Measurements from ENCODE around the gene ATP6V1B1.

- TF ChIP-seq CTCF (conservative IDR thresholded peaks at IDR 0.05; ENCODE audit: low read depth, low read length): no peak
- no peak for TF ChIP-seq EZH2phosphoT487 (IDR thresholded peaks at IDR 0.05; ENCODE audit: borderline replicate concordance, low read length)
Measured at GRCh38 chr2:70891572-70892357, 43.9 kb upstream of the ATP6V1B1 start.

Data from PC-3 (cell line).